Tibial nerve (tissue), 4 donors: ENCODE results near the gene PRR23B.

Source experiments
- CTCF ChIP-seq, 5 experiments: fragments of 200-600 bp in 3 of 5; fragments of 450-650 bp in 2 of 5; sonication (generic) in 3 of 5; IDR thresholded peaks; one replicate each; pipeline ENCODE4 v1.5.1; 2016 to 2019; ENCODE audit warnings: antibody characterized with exemption in 5 of 5, mild to moderate bottlenecking in 3 of 5, moderate library complexity in 2 of 5
- EP300 ChIP-seq, 2 donors: sonication (generic); formaldehyde crosslinking; IDR thresholded peaks; one replicate each; pipeline ENCODE4 v1.6.1; 2017; ENCODE audit warnings: antibody characterized with exemption in 2 of 2, mild to moderate bottlenecking in 1 of 2
- POLR2A ChIP-seq, 2 donors: fragments of 450-650 bp; IDR thresholded peaks; one replicate each; pipeline ENCODE4 v1.6.1; 2017; ENCODE audit warnings: antibody characterized with exemption in 2 of 2, mild to moderate bottlenecking in 2 of 2, moderate library complexity in 2 of 2

GRCh38 chr3:139020036-139020867 lies 474 bp downstream of the PRR23B start:
- TF ChIP-seq CTCF (IDR thresholded peaks at IDR 0.05) (no peak), POLR2A (IDR thresholded peaks at IDR 0.05) (no peak), EP300 (IDR thresholded peaks at IDR 0.05) (no peak)
